HEK293 (cell line): Measurements from ENCODE around the gene FZR1.

ENCODE experiments used
- CTCF ChIA-PET: fragments of 350-600 bp; formaldehyde crosslinking; extraction: SDS; loops from one replicate; lab custom pipeline; 2021; ENCODE audit warnings: antibody characterized with exemption; lab: Yijun Ruan, JAX
- POLR2A ChIA-PET: fragments of 300-600 bp; formaldehyde crosslinking; extraction: SDS; loops from one replicate; lab custom pipeline; 2020; ENCODE audit warnings: antibody characterized with exemption, inconsistent platforms; lab: Yijun Ruan, JAX
- H3K27ac ChIP-seq: fragments of 200-500 bp; sonication (Bioruptor generic); 2 replicates; pipeline ENCODE4 v1.5.1; 2014; ENCODE audit warnings: low read depth, low read length, control low read depth, inconsistent platforms; ENCODE audit errors: extremely low read depth
- H3K36me3 ChIP-seq, 2 experiments: fragments of 200-500 bp in 1 of 2; sonication (Bioruptor generic) in 1 of 2; 1 replicate in 1 of 2; 2 replicates in 1 of 2; pipeline ENCODE4 v1.5.1; 2014 to 2017; ENCODE audit warnings: inconsistent platforms in 2 of 2, low read length in 2 of 2; ENCODE audit not compliant: control insufficient read depth in 2 of 2, insufficient read depth in 1 of 2
- H3K4me1 ChIP-seq: fragments of 200-500 bp; sonication (Bioruptor generic); 2 replicates; pipeline ENCODE4 v1.5.1; 2014; ENCODE audit warnings: mild to moderate bottlenecking, low read length, inconsistent platforms; ENCODE audit not compliant: control insufficient read depth, insufficient read depth
- H3K4me3 ChIP-seq: 2 replicates; pipeline ENCODE4 v1.5.1; 2011; ENCODE audit warnings: low read depth, mild to moderate bottlenecking, control low read depth, low read length, moderate library complexity
- H3K9me3 ChIP-seq: fragments of 200-500 bp; sonication (Bioruptor generic); 2 replicates; pipeline ENCODE4 v1.5.1; 2014; ENCODE audit warnings: low read depth, low read length, inconsistent platforms; ENCODE audit not compliant: control insufficient read depth, insufficient read depth
- EGR2 ChIP-seq: fragments of 450-650 bp; formaldehyde crosslinking; IDR thresholded peaks from 2 replicates; pipeline ENCODE4 v1.5.1; 2016; ENCODE audit warnings: low read depth, missing biosample characterization, missing genetic modification characterization
- HIC1 ChIP-seq: fragments of 450-650 bp; formaldehyde crosslinking; IDR thresholded peaks from 2 replicates; pipeline ENCODE4 v1.5.1; 2016; ENCODE audit warnings: missing biosample characterization, missing genetic modification characterization
- SCRT1 ChIP-seq: fragments of 450-650 bp; formaldehyde crosslinking; IDR thresholded peaks from 2 replicates; pipeline ENCODE4 v1.5.1; 2016; ENCODE audit warnings: missing biosample characterization, missing genetic modification characterization, borderline replicate concordance
- SCRT2 ChIP-seq: fragments of 450-650 bp; formaldehyde crosslinking; IDR thresholded peaks from 2 replicates; pipeline ENCODE4 v1.5.1; 2016; ENCODE audit warnings: missing biosample characterization, missing genetic modification characterization
- TCF7L2 ChIP-seq: IDR thresholded peaks from 2 replicates; pipeline ENCODE4 v1.6.1; 2011; ENCODE audit warnings: low read depth, mild to moderate bottlenecking, inconsistent platforms, low read length, moderate library complexity, borderline replicate concordance
- ZFHX2 ChIP-seq: fragments of 450-650 bp; formaldehyde crosslinking; conservative IDR thresholded peaks from 2 replicates; pipeline ENCODE4 v1.5.1; 2016; ENCODE audit warnings: missing biosample characterization, missing genetic modification characterization
- ZNF121 ChIP-seq: fragments of 450-650 bp; formaldehyde crosslinking; IDR thresholded peaks from 2 replicates; pipeline ENCODE4 v1.5.1; 2016; ENCODE audit warnings: missing biosample characterization, missing genetic modification characterization
- ZNF16 ChIP-seq: fragments of 450-650 bp; formaldehyde crosslinking; IDR thresholded peaks from 2 replicates; pipeline ENCODE4 v1.5.1; 2016; ENCODE audit warnings: low read depth, missing biosample characterization, missing genetic modification characterization
- ZNF488 ChIP-seq: fragments of 450-650 bp; formaldehyde crosslinking; IDR thresholded peaks from 2 replicates; pipeline ENCODE4 v1.5.1; 2016; ENCODE audit warnings: missing biosample characterization, missing genetic modification characterization
- ZNF501 ChIP-seq: fragments of 450-650 bp; formaldehyde crosslinking; IDR thresholded peaks from 2 replicates; pipeline ENCODE4 v1.5.1; 2016; ENCODE audit warnings: missing biosample characterization, missing genetic modification characterization
- ZNF513 ChIP-seq: fragments of 450-650 bp; IDR thresholded peaks from 2 replicates; pipeline ENCODE4 v1.5.1; 2018; ENCODE audit warnings: missing biosample characterization, missing genetic modification characterization
- ZNF600 ChIP-seq: fragments of 450-650 bp; formaldehyde crosslinking; IDR thresholded peaks from 2 replicates; pipeline ENCODE4 v1.5.1; 2016; ENCODE audit warnings: missing biosample characterization, missing genetic modification characterization
- ZNF664 ChIP-seq: fragments of 450-650 bp; formaldehyde crosslinking; IDR thresholded peaks from 2 replicates; pipeline ENCODE4 v1.5.1; 2016; ENCODE audit warnings: missing biosample characterization, missing genetic modification characterization
- ZSCAN23 ChIP-seq: fragments of 450-650 bp; formaldehyde crosslinking; IDR thresholded peaks from 2 replicates; pipeline ENCODE4 v1.5.1; 2016; ENCODE audit warnings: missing biosample characterization, missing genetic modification characterization

Gene FZR1

GRCh38 chr19:3477506-3477905, 28.6 kb upstream of the FZR1 start:
- TF ChIP-seq ZNF664 (tag by site-specific recombination) (no peak), TCF7L2 (no peak), ZNF600 (tag by site-specific recombination) (no peak), HIC1 (tag by site-specific recombination) (peak; percentile 48; the same call in 1 of the 2 replicates), ZNF121 (no peak), ZNF513 (no peak), ZNF501 (tag by site-specific recombination) (no peak), EGR2 (tag by site-specific recombination) (peak; percentile 100), ZFHX2 (tag by site-specific recombination) (peak; percentile 99), SCRT1 (tag by site-specific recombination) (no peak), ZSCAN23 (tag by site-specific recombination) (no peak), ZNF488 (tag by site-specific recombination) (no peak)
- TF ChIP-seq, all 188 proteins: peak for 3
- no peak overlapping the region for H3K27ac ChIP-seq
- CTCF ChIA-PET, result no interaction called here

GRCh38 chr19:3477951-3478350, 28.2 kb upstream of the FZR1 start:
- no peak overlapping the region for H3K4me3 ChIP-seq
- TF ChIP-seq ZNF600 (tag by site-specific recombination) (0 out of 2 replicates have a peak, but pooled peaks have one; percentile 21), EGR2 (tag by site-specific recombination) (no peak), ZNF16 (tag by site-specific recombination) (no peak), SCRT2 (tag by site-specific recombination) (peak; percentile 29; the same call in 1 of the 2 replicates)
- TF ChIP-seq, all 188 proteins: peak for 2
- ChIA-PET CTCF (interaction anchor here (0.6 to 9.4 kb wide), 2 partner anchors 7 to 8 kb away, joined by 4 to 62 read pairs; no protein-coding TSS in a partner anchor), POLR2A (no interaction called here)
- no peaks in the 10 kb centered on the region for H3K9me3 ChIP-seq
- H3K27ac ChIP-seq, result no peak overlapping the region
- H3K4me1 ChIP-seq, result no peaks in the 10 kb centered on the region
- H3K36me3 ChIP-seq, result no peaks in the 10 kb centered on the region

More at GRCh38 chr19:3477506-3477905, 28.6 kb upstream of the FZR1 start:
- no peaks in the 10 kb centered on the region for H3K36me3 ChIP-seq
- POLR2A ChIA-PET, result no interaction called here
- H3K4me1 ChIP-seq, result no peaks in the 10 kb centered on the region
- no peak overlapping the region for H3K4me3 ChIP-seq
- H3K9me3 ChIP-seq, result no peaks in the 10 kb centered on the region

- H3K4me3 ChIP-seq, result no peak overlapping the region
- no peaks in the 10 kb centered on the region for H3K4me1 ChIP-seq
- POLR2A ChIA-PET, result interaction anchor here (0.7 to 0.9 kb wide), 3 partner anchors 22 to 245 kb away, joined by 3 to 7 read pairs (median 3); partner anchors contain the start of gene DOHH
- no peaks in the 10 kb centered on the region for H3K9me3 ChIP-seq
- no peak overlapping the region for H3K27ac ChIP-seq
- CTCF ChIA-PET, result interaction anchor here (0.5 to 9.4 kb wide), 4 partner anchors 8 to 151 kb away, joined by 3 to 62 read pairs (median 4); no protein-coding TSS in a partner anchor
- H3K36me3 ChIP-seq, result no peaks in the 10 kb centered on the region
- TF ChIP-seq ZNF600 (tag by site-specific recombination) (0 out of 2 replicates have a peak, but pooled peaks have one; percentile 4), ZNF121 (no peak)
Observed at GRCh38 chr19:3478409-3479176, 27.5 kb upstream of the FZR1 start.
